Measurements from ENCODE around the gene MRC2. TPM values are rescaled to one million over a fixed set of nuclear protein-coding genes. Genes with fewer than 3 reads are reported as not detected.

The MRC2 gene
- total RNA-seq, 1 experiment from 2014 or later: 10.7 TPM

- no TSS peak for BruUV-seq (replicated peaks)
- Histone ChIP-seq H3K79me2 (ENCODE audit: insufficient read depth, low read length) (no peaks in the 10 kb centered on the region; the same call in 1 of the 2 replicates), H3K9me3 (ENCODE audit: control insufficient read depth in 1 of 2, insufficient read depth in 1 of 2, low read depth in 1 of 2, low read length in 2 of 2) (no peaks in the 10 kb centered on the region), H3K27ac (ENCODE audit: low read depth, low read length) (no peak overlapping the region), H3K27me3 (ENCODE audit: insufficient read depth, low read length) (no peaks in the 10 kb centered on the region), H3K4me1 (ENCODE audit: control insufficient read depth in 1 of 2, insufficient read depth in 2 of 2, low read length in 2 of 2) (no peaks in the 10 kb centered on the region), H3K4me2 (ENCODE audit: low read length) (no peak overlapping the region), H3K9me2 (ENCODE audit: insufficient read depth) (no peaks in the 10 kb centered on the region), H3K4me3 (replicated peaks in 1 of 2; ENCODE audit: low read depth in 1 of 2, low read length in 2 of 2) (no peak overlapping the region), H3K36me3 (ENCODE audit: control insufficient read depth in 1 of 2, insufficient read depth in 2 of 2, low read length in 2 of 2) (peaks cover 4 to 19% of the 10 kb centered on the region in 2 experiments; a peak in 2 of 4 replicates), H4K20me1 (ENCODE audit: insufficient read depth) (no peaks in the 10 kb centered on the region; the same call in 1 of the 2 replicates), H2AFZ (ENCODE audit: low read depth, low read length, poor library complexity, severe bottlenecking) (no peak overlapping the region), H3K9ac (ENCODE audit: low read length) (no peak overlapping the region)
- no peak for ATAC-seq
- ChIA-PET RAD21 (ENCODE audit: low non-redundant PET in 1 of 2, low total read pairs in 2 of 2, uncharacterized antibody in 2 of 2, unreplicated experiment in 2 of 2) (no interaction called here), POLR2A (no interaction called here), CTCF (interaction anchor here (0.7 kb wide), 1 partner anchor 35 kb away, joined by 3 read pairs; no protein-coding TSS in a partner anchor)
- TF ChIP-seq ELF1 (IDR thresholded peaks at IDR 0.05; ENCODE audit: borderline replicate concordance, low read depth): no peak
- no peak for TF ChIP-seq ATF3 (IDR thresholded peaks at IDR 0.05)
- no peak for TF ChIP-seq REST (IDR thresholded peaks at IDR 0.05; ENCODE audit: low read depth)
- TF ChIP-seq EZH2phosphoT487 (IDR thresholded peaks at IDR 0.05; ENCODE audit: borderline replicate concordance): no peak
- no peak for DNase-seq (ENCODE audit: low read depth, low spot score)
- intact Hi-C loops (cut with micrococcal nuclease): no loop called here
Observed at GRCh38 chr17:62588109-62588508, 39.4 kb upstream of the MRC2 start.

DNA sequence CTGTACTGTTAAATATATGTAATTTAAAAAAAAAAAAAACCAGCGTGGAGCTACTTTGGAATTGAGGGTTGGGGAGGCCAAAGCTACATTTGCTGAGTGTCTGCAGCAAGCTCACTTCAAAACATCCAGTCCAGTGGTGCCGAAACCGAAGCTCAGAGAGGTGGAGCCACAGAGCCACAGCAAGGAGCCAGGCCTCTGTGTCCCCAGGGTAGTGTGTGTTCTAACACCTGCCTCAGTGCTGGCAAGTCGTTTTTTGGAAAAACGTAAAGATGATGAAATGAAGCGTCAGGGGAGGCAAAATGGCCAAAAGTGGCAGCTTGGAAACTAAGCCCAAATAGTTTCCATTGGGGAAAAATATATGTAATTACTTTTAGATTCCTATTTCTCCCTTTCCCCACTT lies 36.1 kb upstream of the MRC2 start:
- DNase-seq (ENCODE audit: low read depth, low spot score) (no peak), ATAC-seq (no peak)
- Histone ChIP-seq H3K4me3 (replicated peaks in 1 of 2; ENCODE audit: low read depth in 1 of 2, low read length in 2 of 2) (no peak overlapping the region), H4K20me1 (ENCODE audit: insufficient read depth) (no peaks in the 10 kb centered on the region; the same call in 1 of the 2 replicates), H3K79me2 (ENCODE audit: insufficient read depth, low read length) (no peaks in the 10 kb centered on the region; the same call in 1 of the 2 replicates), H3K4me2 (ENCODE audit: low read length) (no peak overlapping the region), H3K27ac (ENCODE audit: low read depth, low read length) (no peak overlapping the region), H3K9ac (ENCODE audit: low read length) (no peak overlapping the region), H3K27me3 (ENCODE audit: insufficient read depth, low read length) (no peaks in the 10 kb centered on the region), H2AFZ (ENCODE audit: low read depth, low read length, poor library complexity, severe bottlenecking) (no peak overlapping the region), H3K4me1 (ENCODE audit: control insufficient read depth in 1 of 2, insufficient read depth in 2 of 2, low read length in 2 of 2) (no peaks in the 10 kb centered on the region), H3K36me3 (ENCODE audit: control insufficient read depth in 1 of 2, insufficient read depth in 2 of 2, low read length in 2 of 2) (peaks cover 13 to 17% of the 10 kb centered on the region in 2 experiments), H3K9me3 (ENCODE audit: control insufficient read depth in 1 of 2, insufficient read depth in 1 of 2, low read depth in 1 of 2, low read length in 2 of 2) (peaks cover 0 to 5% of the 10 kb centered on the region in 2 experiments; a peak in 1 of 4 replicates), H3K9me2 (ENCODE audit: insufficient read depth) (no peaks in the 10 kb centered on the region)
- ChIA-PET CTCF (interaction anchor here (0.7 kb wide), 1 partner anchor 887 kb away, joined by 3 read pairs; no protein-coding TSS in a partner anchor), POLR2A (no interaction called here), RAD21 (ENCODE audit: low non-redundant PET in 1 of 2, low total read pairs in 2 of 2, uncharacterized antibody in 2 of 2, unreplicated experiment in 2 of 2) (no interaction called here)
- intact Hi-C loops (cut with micrococcal nuclease): no loop called here
- no TSS peak for BruUV-seq (replicated peaks)
- TF ChIP-seq FOSL1 (IDR thresholded peaks at IDR 0.05; ENCODE audit: low read depth) (no peak), ELF1 (IDR thresholded peaks at IDR 0.05; ENCODE audit: borderline replicate concordance, low read depth) (no peak), CTCF (IDR thresholded peaks at IDR 0.05 in 2 of 3, conservative IDR thresholded peaks at IDR 0.05 in 1 of 3; ENCODE audit: borderline replicate concordance in 1 of 3, insufficient read depth in 1 of 3, low read depth in 2 of 3, low read length in 2 of 3) (no peak), EZH2phosphoT487 (IDR thresholded peaks at IDR 0.05; ENCODE audit: borderline replicate concordance) (no peak), POLR2AphosphoS5 (IDR thresholded peaks at IDR 0.05; ENCODE audit: low read depth, low read length) (no peak), REST (IDR thresholded peaks at IDR 0.05; ENCODE audit: low read depth) (no peak), SIN3A (IDR thresholded peaks at IDR 0.05; ENCODE audit: low read depth) (no peak), RAD21 (IDR thresholded peaks at IDR 0.05; ENCODE audit: low read depth) (no peak)
